ENCODE results near the gene CRIM1.
"Not testable (repeated sequence)": the region's sequence is repeated elsewhere in the genome, so short reads cannot be mapped to it uniquely, and the experiment has no call there.

The CRIM1 gene, protein sequence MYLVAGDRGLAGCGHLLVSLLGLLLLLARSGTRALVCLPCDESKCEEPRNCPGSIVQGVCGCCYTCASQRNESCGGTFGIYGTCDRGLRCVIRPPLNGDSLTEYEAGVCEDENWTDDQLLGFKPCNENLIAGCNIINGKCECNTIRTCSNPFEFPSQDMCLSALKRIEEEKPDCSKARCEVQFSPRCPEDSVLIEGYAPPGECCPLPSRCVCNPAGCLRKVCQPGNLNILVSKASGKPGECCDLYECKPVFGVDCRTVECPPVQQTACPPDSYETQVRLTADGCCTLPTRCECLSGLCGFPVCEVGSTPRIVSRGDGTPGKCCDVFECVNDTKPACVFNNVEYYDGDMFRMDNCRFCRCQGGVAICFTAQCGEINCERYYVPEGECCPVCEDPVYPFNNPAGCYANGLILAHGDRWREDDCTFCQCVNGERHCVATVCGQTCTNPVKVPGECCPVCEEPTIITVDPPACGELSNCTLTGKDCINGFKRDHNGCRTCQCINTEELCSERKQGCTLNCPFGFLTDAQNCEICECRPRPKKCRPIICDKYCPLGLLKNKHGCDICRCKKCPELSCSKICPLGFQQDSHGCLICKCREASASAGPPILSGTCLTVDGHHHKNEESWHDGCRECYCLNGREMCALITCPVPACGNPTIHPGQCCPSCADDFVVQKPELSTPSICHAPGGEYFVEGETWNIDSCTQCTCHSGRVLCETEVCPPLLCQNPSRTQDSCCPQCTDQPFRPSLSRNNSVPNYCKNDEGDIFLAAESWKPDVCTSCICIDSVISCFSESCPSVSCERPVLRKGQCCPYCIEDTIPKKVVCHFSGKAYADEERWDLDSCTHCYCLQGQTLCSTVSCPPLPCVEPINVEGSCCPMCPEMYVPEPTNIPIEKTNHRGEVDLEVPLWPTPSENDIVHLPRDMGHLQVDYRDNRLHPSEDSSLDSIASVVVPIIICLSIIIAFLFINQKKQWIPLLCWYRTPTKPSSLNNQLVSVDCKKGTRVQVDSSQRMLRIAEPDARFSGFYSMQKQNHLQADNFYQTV

DNA sequence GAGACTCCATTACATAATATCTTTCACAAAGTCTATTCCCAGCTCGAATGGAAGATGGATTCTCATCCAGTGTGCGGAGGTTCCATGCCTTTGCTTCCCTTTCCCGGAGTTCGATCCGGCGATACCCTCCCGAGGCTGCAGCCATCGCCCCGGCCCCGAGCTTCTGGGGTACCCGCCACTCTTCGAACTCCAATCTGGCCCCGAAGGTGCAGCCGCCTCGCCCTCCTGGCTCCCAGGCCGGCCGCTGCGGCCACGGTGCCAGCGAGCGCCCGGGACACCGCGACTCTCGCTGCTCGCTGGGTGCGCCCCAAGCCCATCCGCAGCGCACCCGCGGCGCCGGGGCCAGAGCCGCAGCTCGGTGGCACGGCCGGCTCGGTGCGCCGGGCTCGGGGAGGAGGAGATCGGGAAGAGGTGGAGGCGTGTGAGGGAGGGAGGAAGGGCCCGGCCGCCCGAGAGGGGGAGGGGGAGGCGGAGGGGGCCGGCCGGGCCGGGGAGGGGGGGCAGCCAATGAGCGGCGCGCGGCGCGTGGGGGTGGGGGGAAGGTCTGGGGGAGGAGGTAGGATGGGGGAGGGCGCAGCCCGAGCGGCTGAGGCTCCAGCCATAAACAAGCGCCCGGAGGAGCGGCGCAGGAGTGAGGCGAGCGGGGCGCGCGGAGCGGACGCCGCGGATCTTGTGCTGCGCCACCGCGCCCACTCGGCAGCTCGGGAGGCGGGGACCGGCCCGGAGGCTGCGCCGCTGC, at the start of gene CRIM1:
TSS of gene CRIM1 (plus strand) at position 628 of the 739 bp plus-strand sequence. CDS start 515 bp downstream, outside the sequence.
- DNase-seq = no peak

DNA sequence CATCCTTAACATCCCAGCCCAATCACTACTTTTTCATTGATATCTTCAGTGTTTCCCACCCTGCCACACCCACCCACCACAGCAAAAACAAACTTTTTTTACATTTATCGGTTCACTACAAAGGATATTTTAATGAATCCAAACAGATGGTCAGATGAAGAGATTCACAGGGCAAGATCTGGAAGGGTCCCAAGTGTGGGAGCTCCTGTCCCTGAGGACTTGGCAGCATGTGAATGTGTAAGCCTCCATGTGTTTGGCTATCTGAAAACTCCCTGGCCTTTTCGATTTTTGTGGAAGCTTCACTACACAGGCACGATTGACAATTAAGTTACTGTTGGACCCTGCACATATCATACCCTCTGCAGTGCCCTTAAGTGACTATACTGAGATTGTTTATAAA, 48.1 kb upstream of the CRIM1 start:
- no peak for DNase-seq

DNA sequence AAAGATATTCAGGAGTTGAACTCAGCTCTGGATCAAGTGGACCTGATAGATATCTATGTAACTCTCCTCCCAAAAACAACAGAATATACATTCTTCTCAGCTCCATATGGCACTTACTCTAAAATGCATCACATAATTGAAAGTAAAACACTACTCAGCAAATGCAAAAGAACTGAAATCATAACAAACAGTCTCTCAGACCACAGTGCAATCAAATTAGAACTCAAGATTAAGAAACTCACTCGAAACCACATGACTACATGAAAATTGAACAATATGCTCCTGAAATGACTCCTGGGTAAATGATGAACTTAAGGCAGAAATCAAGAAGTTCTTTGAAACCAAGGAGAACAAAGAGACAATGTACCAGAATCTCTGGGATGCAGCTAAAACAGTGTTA, 45.1 kb upstream of the CRIM1 start:
- not testable (repeated sequence) for DNase-seq

DNA sequence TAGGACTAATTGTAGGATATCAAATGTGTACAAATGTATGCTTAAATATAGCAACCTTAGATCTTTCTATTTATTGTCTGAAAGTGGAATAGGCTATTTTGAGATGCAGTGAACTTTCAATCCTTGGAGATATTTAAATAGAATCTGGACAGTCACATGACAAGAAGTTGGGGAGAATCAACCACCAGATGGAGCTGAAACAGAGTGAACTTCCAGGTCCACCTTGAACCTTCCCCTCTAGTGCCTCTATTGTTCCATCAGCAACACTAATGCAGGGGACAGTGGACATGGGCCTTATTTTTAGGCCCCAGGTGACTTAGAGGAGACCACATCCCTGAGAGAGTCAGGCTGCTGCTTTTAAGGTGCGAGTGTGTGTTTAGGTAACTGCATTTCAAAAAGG, 37.0 kb upstream of the CRIM1 start:
- DNase-seq = no peak

DNA sequence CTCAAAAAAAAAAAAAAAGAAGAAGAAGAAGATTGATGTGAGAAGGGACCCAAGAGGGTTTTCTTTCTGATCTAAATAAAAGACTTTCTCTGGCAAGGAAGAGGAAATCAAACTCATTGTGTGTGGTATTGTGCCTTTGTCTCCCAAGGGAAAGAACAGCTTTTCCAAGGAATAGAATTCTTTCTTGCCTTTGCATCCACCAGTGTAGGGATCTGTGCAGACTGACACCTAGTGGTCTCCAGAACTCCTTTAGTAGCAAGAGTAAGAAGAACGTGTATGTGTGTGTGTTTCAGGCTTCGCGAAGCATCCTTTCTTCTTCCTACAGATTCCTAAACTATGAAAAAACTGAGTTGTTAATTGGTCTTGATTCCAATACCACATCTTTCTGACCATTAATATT, 33.5 kb upstream of the CRIM1 start:
- DNase-seq = no peak

DNA sequence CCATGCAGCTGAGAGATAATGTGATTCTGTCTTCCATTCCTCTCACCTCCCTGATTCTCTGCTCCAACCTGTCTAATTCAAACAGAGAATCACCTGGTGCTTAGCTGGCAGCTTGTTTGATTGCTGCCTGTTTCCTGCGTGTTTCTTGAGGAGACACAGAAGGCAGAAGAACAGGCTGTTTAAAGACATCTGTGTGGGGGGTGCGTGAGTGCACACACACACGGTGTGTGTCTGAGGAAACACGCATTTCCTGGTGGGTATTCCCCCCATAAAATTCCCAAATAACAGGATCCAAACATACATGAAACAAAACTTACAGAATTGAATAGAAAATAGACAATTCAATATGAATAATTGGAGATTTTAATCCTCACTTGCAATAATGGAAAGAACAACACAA, 29.3 kb upstream of the CRIM1 start:
- no peak for DNase-seq

DNA sequence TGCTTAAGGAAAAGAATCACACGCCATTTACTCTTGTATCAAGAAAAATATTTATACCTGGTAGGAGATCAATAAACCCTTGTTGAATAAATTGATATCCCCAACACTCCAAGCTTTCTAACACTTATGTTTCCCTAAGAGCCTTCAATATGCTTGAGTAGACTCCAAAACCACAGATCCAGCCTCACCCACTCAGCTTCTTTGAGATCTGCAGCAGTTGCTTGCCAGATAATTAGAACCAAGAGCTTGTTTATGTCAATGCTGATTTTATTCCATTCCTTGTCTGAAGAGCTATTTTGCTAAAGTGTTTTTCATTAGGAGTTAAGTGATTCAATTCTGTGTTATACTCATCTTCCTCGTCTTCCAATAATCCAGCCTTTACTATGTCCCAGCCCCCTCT, 26.3 kb upstream of the CRIM1 start:
- no peak for DNase-seq

DNA sequence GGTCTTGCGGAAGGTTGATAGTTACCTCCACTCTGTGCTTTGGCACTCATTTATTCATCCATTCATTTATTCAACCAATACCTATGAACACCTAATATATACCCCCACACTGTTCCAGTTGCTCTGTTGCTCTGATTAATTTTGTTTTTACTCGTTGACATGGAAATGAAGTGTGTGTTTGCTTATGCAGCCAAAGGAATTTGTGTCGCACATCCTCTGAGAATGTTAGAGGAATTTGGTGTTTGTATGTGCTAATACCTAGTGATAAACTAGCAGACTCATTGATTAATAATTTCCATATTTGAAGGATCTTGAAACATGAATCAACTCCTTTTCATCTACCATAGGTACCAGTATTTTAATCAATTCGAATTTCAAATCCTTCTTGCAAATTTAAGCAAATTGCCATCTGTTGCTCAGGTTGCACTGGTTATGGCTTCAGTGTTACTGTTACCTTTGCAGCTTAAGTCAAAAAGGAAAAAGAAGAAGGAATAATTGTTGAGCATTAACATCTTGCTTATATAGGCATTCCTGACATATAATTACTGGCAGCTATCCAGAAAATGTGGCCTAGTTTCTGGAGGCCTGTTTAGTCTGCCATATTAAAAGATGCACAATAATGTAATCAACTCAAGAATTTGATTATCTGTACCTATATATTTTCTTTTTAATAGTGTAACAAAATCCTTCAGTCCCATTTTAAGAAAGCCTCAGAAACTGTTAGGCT, 25.7 kb upstream of the CRIM1 start:
- no peak for DNase-seq

DNA sequence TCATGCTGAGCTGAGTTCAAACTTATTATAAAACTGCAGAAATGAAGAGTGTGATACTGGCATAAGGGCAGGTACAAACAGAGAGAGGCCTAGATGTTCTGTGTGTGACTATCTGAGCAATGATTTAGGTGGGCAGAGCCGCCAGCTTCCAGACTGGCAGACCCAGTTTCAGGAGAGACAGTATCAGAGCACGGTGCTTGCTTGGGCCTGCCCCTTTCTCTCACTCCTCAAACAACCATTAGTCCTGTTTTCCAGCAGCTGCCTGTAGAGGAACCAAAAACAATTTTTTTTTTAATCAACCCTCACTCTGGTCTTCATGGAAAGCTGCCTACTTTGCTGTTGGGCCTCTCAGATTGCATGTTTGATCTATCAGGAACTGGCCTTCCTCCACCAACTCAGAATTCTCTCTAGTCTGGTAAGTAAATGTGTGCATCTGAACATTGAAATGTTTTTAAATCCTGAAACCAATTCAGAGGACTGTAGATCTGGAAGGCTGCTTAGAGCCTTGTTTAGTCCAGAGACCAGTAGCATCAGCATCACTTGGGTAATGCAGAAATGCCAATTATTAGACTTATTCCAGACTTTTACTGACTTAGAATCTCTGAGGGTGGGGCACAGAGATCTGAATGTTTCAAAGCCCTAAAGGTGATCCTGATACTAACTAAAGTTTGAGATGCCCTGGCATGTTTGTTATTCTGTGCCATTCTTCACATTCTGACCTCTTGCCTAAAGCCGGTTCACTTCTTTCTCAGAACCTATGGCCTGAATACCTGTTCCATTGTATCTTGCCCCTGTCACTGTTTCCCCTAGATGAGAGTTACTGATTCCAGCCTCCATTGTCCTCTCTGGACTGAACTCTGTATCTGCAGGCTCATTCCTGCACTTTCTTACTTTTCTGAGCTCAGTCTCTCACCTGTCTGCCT, 24.8 kb upstream of the CRIM1 start:
- no peak for DNase-seq

DNA sequence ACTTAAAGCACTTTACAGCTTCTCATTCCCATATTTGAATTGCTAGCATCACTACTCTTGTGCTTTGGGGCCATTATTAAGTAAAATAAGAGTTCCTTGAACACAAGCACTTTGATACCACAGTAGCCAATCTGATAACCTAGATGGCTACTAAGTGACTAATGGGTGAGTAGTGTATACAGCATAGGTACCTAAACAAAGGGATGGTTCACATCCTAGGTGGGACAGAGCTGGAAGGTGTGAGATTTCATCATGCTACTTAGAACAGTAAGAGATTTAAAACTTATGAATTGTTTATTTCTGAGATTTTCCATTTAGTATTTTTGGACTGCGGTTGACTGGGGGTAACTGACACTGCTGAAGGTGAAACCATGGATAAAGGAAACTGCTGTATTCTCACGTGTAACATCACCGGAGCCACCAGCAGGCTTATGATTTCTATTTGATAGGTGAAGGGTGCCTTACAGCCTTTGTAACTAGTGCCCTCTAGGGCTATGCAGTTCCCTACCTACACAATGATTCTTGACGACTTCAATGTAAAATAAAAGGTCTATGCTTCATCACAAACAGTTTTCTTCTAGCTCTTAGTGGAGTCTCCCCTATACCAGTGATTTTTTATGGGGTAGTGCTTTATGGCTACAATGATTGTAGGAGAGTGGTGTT, 22.1 kb upstream of the CRIM1 start:
- DNase-seq = no peak

DNA sequence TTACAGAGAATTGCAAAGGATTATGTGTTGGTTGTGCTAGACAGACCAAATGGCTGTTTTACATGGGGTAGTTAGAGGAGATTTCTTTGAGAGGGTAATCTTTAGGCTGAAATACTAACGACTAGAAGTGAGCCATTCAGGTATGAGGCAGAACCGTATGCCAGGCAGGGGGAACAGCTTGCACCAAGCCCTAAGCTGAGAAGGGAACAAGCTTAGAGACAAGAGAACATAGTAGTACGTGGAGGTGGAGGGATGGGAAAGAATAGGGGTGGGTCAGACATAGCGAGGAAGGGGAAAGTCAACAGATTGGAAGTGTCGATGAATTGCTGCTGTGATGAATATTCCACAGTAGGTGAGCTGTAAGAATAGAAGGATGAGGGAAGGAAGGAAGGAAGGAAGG, 20.0 kb upstream of the CRIM1 start:
- DNase-seq = no peak

DNA sequence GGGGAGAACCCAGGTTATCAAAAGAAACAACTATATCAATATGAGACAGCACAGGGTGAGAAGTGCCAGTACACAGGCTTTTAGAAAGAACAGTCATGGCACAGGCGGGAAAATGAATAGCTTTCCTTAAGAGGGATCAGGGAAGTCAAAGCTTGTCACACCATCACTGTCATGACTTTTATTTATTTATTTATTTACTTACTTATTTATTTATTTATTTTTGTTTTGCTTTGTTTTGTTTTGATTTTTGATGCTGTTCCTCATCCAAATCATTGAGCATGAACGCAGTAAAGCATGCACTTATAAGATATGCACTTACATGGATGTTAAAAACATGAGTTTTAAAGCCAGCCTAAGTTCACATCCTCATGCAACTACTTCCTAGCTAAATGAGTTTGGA, 19.3 kb upstream of the CRIM1 start:
- no peak for DNase-seq

DNA sequence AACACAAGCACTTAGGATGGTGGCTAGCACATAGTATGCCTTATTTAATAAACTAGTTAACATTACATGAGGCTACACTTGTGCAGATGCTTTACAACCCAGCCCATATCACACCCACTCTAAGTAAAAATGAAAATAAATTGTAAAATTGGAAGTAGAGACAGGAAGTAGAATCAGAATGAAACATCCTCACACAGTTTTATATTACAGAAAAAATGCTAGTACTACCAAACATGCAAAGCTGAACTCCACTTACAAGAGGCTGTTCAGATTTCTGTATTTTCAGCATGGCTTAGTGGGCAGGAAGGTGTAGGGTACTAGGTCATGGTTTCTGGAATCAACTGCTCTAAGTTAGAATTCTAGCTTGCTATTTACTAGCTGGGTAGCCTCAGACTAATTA, 18.2 kb upstream of the CRIM1 start:
- DNase-seq = no peak

DNA sequence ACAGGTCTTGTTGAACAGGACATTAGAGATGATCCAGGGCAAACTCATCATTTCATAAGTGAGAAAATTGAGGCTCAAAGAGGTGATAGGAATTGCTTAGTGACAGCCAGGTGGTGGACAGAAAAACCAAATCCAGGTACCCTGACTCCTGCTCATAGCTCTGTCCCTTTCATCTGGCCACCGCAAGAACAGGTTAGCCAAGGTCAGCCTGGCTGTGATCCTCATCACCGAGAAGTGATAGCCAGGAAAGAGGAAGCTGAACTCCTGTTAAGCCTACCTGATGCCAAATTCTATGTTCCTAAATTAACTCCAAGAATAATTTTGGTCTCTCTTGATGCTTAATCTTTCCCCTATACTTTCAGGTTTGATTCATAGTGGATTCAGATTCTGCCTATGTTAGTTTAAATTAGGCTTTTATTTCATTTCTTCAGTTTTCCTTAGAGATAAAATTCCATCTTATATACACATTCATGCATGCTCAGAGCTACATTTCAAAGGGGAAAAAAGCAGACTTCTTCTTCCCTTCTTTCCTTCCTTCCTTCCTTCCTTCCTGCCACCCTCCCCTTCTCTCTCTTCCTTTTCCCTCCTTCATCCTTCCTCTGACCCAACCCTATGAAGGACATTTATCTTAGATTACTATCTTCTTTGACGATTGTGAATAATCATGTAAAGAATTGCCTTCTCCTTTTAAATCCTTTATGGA, 17.3 kb upstream of the CRIM1 start:
- no peak for DNase-seq

DNA sequence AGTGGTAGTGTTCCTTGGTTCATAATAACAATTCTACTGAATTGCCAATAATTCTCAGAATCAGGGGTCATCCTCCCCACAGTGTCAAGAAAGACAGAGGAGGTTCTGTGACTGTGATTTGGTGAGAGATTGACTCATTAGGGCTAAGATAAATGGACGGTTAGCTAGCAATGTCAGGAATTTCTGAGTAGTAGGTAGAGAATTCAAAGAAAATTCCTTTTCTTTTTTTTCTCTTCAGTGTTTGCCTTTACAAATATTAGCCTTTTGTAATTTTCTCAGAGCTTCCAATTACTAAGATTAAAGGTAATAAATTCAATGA, 16.8 kb upstream of the CRIM1 start:
- no peak for DNase-seq

DNA sequence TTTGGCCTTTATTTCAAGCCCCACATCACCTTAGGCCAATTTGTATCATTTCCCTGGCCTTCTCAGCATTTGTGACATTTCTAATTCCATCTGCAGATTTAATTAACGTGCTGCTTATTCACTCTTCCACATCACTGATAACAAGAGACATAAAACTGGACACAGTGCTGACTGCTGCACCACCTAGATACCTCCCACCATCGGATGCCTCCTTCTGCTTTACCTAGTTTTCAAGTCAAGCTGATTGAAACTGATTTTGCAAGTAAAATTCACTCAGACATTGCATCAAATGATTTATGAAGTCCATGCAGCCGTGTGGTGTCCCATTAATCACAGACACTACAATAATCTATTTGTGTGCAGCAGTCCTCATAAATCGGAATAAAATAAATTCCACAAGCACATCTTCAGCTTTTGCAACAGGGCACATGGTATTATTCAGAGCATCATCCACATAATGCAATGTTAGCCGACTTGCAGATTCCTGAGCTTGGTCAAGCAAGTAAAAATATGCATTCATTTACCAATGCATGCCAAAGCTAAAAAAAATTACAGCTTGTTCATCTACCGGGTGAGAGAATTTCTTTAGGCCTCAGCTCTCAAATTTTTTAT, 15.9 kb upstream of the CRIM1 start:
- no peak for DNase-seq

DNA sequence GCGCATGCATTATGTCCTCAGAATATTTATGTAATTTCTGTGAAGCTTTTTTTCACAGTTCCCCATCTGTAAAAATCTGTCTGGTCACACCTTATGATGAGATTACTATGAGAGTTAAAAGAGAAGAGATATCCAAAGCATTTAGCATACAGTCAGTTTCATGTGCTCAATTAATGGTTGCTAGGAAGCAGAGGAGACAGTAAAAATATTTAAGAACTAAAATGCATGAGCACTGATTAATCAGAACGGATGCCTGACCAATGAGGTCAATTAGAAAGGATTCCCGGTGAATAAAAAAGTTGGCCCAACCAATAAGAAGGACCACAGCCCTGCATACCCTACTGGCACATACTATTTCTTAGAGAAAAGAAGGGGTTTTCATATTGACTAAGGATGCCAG, 12.0 kb upstream of the CRIM1 start:
- no peak for DNase-seq

DNA sequence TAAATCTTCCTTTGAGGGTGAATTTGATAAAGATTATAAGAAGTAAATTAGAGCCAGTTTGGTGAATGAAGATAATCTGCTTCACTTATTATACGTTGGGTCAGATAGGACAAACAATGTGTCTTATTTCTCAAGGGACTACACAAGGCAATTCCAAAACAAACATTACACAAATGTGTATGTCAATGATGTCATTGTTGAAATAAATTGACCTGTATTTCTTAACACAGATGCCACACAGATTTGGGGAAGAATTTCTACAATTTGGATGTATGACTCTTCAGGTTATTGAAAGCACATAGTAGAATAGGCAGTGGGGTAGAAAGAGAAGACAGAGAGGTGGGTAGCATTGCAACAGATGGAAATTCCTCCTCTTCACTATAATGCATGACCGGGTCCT, 6.9 kb upstream of the CRIM1 start:
- no peak for DNase-seq

DNA sequence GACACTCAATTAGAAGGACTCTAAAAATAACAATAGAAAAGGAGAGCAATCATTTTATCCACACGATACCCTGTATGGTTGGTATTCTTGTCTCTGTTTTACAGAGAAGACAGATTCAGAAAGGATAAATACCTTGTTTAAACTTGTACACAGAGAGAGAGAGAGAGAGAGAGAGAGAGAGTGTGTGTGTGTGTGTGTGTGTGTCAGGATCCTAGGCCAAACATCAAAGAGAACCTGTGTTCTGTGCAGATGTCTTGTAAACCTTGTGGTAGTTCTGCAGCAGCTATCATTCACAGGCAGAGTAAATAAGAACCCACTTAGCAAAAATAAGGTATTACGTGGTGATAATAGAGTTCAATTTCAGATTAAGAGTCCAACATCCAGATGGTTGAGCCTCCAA, 4.3 kb upstream of the CRIM1 start:
- no peak for DNase-seq
